Measurements from ENCODE around the gene PCDH19.

- no peak for TF ChIP-seq CTCF (conservative IDR thresholded peaks at IDR 0.05; ENCODE audit: low read depth in 2 of 2)
- no peak for TF ChIP-seq EZH2phosphoT487 (IDR thresholded peaks at IDR 0.05; ENCODE audit: unreplicated experiment)
- TF ChIP-seq POLR2AphosphoS5 (IDR thresholded peaks at IDR 0.05; ENCODE audit: low read depth): no peak
- TF ChIP-seq EZH2 (IDR thresholded peaks at IDR 0.05; ENCODE audit: low read depth, unreplicated experiment): no peak
- TF ChIP-seq REST (IDR thresholded peaks at IDR 0.05; ENCODE audit: unreplicated experiment): no peak
- no peak for TF ChIP-seq JUNB (IDR thresholded peaks at IDR 0.05; ENCODE audit: unreplicated experiment)
- no peak for TF ChIP-seq CREB1 (CRISPR knock-in tag; IDR thresholded peaks at IDR 0.05; ENCODE audit: low read depth)
- no peak for TF ChIP-seq ZNF114 (CRISPR knock-in tag; IDR thresholded peaks at IDR 0.05)
- TF ChIP-seq ETS1 (IDR thresholded peaks at IDR 0.05): no peak
- TF ChIP-seq NANOG (IDR thresholded peaks at IDR 0.05; ENCODE audit: borderline replicate concordance): no peak
- no peak for TF ChIP-seq ZNF331 (CRISPR knock-in tag; IDR thresholded peaks at IDR 0.05; ENCODE audit: low read depth)
Measured at GRCh38 chrX:100395781-100396180, 14.3 kb downstream of the PCDH19 start.
